K562 (cell line): ENCODE measurements around the gene PLCD1. TPM values are rescaled to one million over a fixed set of nuclear protein-coding genes. Genes with fewer than 3 reads are reported as not detected.

Experiments
- CBFA2T3 ChIP-seq: fragments of 450-650 bp; IDR thresholded peaks from 2 replicates; pipeline ENCODE4 v1.6.1; 2017
- CBX1 ChIP-seq: sonication (generic); IDR thresholded peaks from 2 replicates; pipeline ENCODE4 v1.6.1; 2016; ENCODE audit warnings: antibody characterized with exemption, low read depth, mild to moderate bottlenecking
- CXXC5 ChIP-seq: fragments of 250-450 bp; sonication (Bioruptor Pico); IDR thresholded peaks from 2 replicates; pipeline ENCODE4 v1.8.0; 2022; ENCODE audit warnings: inconsistent platforms, mild to moderate bottlenecking, moderate library complexity
- E2F3 ChIP-seq: fragments of 250-450 bp; sonication (Bioruptor Pico); IDR thresholded peaks from 2 replicates; pipeline ENCODE4 v1.4.0; 2020; ENCODE audit warnings: mild to moderate bottlenecking
- ESRRA ChIP-seq: fragments of 450-650 bp; IDR thresholded peaks from 2 replicates; pipeline ENCODE4 v1.6.1; 2014; ENCODE audit warnings: low read depth, mild to moderate bottlenecking, moderate library complexity, borderline replicate concordance
- PCBP2 ChIP-seq: fragments of 200-400 bp; formaldehyde crosslinking; IDR thresholded peaks from 2 replicates; pipeline ENCODE4 v1.6.1; 2018; ENCODE audit warnings: low read length, low read depth, mild to moderate bottlenecking, moderate library complexity; ENCODE audit not compliant: poor library complexity, severe bottlenecking
- SIRT6 ChIP-seq: IDR thresholded peaks from one replicate; pipeline ENCODE4 v1.6.1; 2012; ENCODE audit warnings: low read depth, mild to moderate bottlenecking, control low read depth, inconsistent platforms, low read length, moderate library complexity
- TEAD4 ChIP-seq, 2 experiments: sonication (generic) in 1 of 2; formaldehyde crosslinking in 1 of 2; IDR thresholded peaks; 2 replicates each; pipeline versions ENCODE4 v1.6.1 to v1.8.0; 2012 to 2022; ENCODE audit warnings: borderline replicate concordance in 1 of 2, inconsistent platforms in 1 of 2, low read length in 1 of 2, mild to moderate bottlenecking in 1 of 2, missing genetic modification reagents in 1 of 2
- ZBTB17 ChIP-seq: fragments of 450-650 bp; formaldehyde crosslinking; IDR thresholded peaks from 2 replicates; pipeline ENCODE4 v1.4.0; 2020; ENCODE audit warnings: mild to moderate bottlenecking
- ZC3H8 ChIP-seq: fragments of 450-650 bp; IDR thresholded peaks from 2 replicates; pipeline ENCODE4 v1.6.1; 2017
- ZNF766 ChIP-seq: fragments of 200-800 bp; sonication (Bioruptor generic); conservative IDR thresholded peaks from 2 replicates; pipeline ENCODE4 v1.6.1; 2016; ENCODE audit warnings: missing genetic modification characterization, missing compliant biosample characterization
- polyA plus RNA-seq, 8 experiments: library from polyadenylated mRNA; depleted of rRNA in 4 of 8; stranded (reverse) in 5 of 8; unstranded in 3 of 8; fragments of >200 nt; fragmentation: Nextera tagmentation in 2 of 8; fragmentation: Illumina TruSeq in 1 of 8; extraction: Ambion mirVana in 2 of 8; extraction: Trizol in 1 of 8; gene quantifications; 2 replicates each; pipeline versions ENCODE4 v1.2.1 to v1.2.3, GENCODE V29; 2011 to 2014; ENCODE audit warnings: inconsistent platforms in 1 of 8, missing spikeins in 1 of 8
- total RNA-seq, 7 experiments: library from RNA; depleted of rRNA in 6 of 7; stranded (reverse); fragments of >200 nt in 6 of 7; fragmentation: Illumina TruSeq in 2 of 7; extraction: Trizol in 2 of 7; gene quantifications; 2 replicates each; pipeline versions ENCODE4 v1.2.1 to v1.2.3, GENCODE V29; 2011 to 2021; ENCODE audit warnings: low replicate concordance in 1 of 7
- TF ChIP-seq, protein P1 (sequence below), 2 experiments: IDR thresholded peaks in 1 of 2; conservative IDR thresholded peaks in 1 of 2; 2 replicates each; pipeline ENCODE4 v1.6.1; 2016; ENCODE audit warnings: low read depth in 2 of 2, mild to moderate bottlenecking in 1 of 2, missing compliant biosample characterization in 1 of 2, missing genetic modification characterization in 1 of 2, moderate library complexity in 1 of 2
- TF ChIP-seq, protein P2 (sequence below), 2 experiments: fragments of 450-650 bp in 1 of 2; sonication (generic) in 1 of 2; formaldehyde crosslinking; conservative IDR thresholded peaks; 2 replicates each; pipeline versions ENCODE4 v1.4.0 to v1.8.1; 2020 to 2022; ENCODE audit warnings: mild to moderate bottlenecking in 1 of 2, missing genetic modification reagents in 1 of 2

The PLCD1 gene
- total and polyA plus RNA-seq, 9 of the 15 experiments (the other 6 are each of a cell fraction or from before 2014, with no cell fraction given) = 5.4 to 209 (median 116) TPM

DNA sequence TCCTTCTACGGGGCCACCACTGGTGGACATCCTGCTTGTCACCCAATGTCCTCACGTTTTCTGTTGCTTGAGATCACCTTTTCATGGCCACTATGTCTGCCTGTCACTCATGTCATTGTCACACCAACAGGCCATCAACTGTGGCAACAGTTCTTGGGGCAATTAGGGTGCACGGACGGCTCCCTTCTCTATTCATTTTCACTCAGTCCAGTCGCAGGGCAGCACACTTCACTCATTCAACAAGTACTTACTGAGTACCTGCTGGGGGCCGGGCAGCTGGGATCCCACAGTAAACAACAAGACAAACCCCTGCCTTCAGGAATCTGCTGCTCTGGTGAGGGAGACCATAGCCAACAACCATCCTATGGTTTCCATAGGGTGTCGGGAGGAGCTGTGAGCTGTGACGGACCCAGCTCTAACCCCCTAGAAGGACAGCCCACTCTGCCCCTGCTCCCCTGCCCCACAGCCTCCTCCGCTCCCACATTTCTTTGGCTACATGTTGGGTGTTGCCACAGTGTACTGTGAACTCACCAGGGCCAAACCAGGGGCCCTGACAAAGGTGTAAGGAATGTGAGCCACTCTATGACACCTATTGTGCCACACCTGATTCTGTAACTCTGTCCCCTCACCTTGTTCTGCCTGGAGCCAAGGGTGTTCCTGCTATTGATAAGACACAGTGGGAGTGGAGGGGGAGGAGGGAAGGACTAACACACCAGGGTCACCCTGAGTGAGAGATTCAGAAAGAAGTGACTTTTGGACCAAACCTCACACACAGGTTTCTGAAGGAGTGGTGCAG, 37.0 kb downstream of the PLCD1 start (continued):
- TF ChIP-seq, protein P1, sequence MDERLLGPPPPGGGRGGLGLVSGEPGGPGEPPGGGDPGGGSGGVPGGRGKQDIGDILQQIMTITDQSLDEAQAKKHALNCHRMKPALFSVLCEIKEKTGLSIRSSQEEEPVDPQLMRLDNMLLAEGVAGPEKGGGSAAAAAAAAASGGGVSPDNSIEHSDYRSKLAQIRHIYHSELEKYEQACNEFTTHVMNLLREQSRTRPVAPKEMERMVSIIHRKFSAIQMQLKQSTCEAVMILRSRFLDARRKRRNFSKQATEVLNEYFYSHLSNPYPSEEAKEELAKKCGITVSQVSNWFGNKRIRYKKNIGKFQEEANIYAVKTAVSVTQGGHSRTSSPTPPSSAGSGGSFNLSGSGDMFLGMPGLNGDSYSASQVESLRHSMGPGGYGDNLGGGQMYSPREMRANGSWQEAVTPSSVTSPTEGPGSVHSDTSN (CRISPR knock-in tag; IDR thresholded peaks at IDR 0.05; ENCODE audit: low read depth) = no peak
- TF ChIP-seq, protein P1 (tag; conservative IDR thresholded peaks at IDR 0.05; ENCODE audit: low read depth) = peak; percentile 57
- TF ChIP-seq ESRRA (peak; percentile 51; the same call in 1 of the 2 replicates), CBX1 (no peak), ZBTB17 (CRISPR knock-in tag) (no peak), TEAD4 (IDR thresholded peaks at IDR 0.05; ENCODE audit: low read length) (no peak), TEAD4 (CRISPR knock-in tag; IDR thresholded peaks at IDR 0.05; ENCODE audit: borderline replicate concordance) (no peak), ZC3H8 (no peak), SIRT6 (no peak), E2F3 (no peak), PCBP2 (no peak), ZNF766 (CRISPR knock-in tag) (no peak), CBFA2T3 (0 out of 2 replicates have a peak, but pooled peaks have one; percentile 15), CXXC5 (CRISPR knock-in tag) (0 out of 2 replicates have a peak, but pooled peaks have one; percentile 6)
- TF ChIP-seq, protein P2, sequence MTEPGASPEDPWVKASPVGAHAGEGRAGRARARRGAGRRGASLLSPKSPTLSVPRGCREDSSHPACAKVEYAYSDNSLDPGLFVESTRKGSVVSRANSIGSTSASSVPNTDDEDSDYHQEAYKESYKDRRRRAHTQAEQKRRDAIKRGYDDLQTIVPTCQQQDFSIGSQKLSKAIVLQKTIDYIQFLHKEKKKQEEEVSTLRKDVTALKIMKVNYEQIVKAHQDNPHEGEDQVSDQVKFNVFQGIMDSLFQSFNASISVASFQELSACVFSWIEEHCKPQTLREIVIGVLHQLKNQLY (CRISPR knock-in tag; conservative IDR thresholded peaks at IDR 0.05) = peak in 1 of 2 experiments; percentile 53; a peak in 1 of 4 replicates
